DMS153 treated with DMSO at 0.1 percent for 48 hours (cell line): ENCODE results near the gene PHC1.
"Not testable (repeated sequence)": the region's sequence is repeated elsewhere in the genome, so short reads cannot be mapped to it uniquely, and the experiment has no call there.

Experiments
- DNase-seq: peaks from one replicate; lab custom pipeline; 2025; ENCODE audit not compliant: unreplicated experiment; lab: John Stamatoyannopoulos, UW

PHC1 gene

GRCh38 chr12:8909752-8910151 is 4.6 kb upstream of the PHC1 start:
- DNase-seq: no peak

DNA sequence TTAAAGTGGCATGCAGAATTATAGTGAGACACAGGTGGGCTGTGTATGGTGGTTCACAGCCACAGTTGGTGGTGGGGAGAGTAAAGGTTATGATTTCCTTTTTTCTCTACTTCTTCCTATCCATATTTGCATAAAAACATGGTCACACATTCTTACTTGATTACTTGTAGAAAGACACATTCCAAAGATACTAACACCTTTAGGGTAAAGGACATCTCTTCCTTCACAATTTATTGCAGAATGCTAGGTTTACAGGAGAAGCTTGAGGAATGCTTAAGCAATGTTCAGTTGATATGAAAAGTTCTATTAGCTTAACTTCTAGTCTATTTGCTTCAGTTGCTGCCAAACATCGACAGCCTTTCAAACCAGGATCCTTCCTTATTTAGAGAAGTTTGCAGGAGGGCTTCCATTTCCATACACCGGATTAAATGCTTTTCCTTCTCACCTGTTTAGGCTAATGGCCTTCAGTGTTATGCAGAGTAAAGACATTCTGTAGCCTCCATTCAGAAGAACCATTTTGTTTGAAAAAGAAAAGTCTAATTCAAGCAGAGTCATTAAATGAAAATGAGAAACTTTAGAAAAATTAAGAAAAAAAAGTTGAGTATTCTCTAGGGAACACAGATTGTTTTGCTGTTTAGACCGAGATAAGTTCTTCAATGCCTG is 2.6 kb upstream of the PHC1 start:
- DNase-seq: no peak

DNA sequence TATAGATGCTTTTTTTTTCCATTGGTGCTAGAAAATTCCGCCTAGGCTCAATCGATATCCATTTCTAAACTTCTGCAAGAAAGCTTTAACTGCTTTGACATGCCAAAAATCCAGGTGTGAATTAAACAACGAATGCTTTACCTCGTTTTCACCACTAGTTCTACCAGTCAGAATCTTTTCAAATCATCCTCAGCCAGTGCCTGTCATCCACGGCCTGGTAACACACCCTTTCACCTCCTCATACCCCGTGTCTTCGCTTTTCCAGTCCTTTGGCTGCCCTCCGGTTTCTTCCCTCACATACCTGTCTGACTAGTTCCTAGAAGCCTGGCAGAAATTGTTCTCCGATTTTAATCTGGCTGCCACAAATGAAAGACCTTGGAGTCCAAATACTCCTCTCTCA is 1.4 kb upstream of the PHC1 start:
- DNase-seq: peak; percentile 21

- DNase-seq: peak; percentile 51
Observed at GRCh38 chr12:8913702-8914032, 642 bp upstream of the PHC1 start.

DNA sequence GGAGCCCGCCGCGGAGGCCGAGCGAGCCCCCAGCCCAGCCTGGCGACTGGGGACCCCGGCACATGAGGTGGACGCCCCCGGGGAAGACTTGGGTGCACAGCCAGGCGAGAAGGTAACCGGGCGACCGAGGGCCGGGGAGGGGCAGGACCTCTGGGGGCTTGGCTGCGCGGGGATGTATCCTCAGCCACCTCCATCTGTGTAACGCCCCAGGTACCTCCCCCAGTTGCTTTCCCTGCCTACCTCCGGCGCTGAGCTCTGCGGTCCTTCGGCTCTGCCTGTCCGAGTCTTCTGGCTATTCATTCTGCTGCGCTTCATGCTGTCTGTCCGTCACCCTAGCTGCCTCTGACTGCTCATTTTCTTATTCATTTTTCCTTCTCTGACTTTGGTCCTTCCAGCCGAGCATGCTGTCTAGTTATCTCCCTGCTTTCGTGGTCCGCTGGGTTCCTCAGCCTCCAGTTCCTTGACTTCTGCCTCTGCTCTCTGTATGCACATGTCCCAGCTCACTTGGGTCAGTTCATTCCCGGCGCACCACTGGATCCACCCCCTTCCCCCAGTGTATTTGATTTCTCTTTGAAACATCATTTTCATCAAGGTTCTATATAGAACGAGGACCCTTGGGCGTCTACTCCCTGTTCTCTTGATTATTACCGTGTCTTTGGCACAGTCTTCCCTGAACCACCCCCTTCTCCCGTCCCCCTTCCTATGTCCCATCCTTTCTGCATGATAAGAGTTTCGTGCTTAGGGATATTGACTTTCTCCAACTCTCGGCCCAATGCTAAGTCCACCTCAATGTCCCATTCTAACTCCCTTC is 612 bp downstream of the PHC1 start:
- peak; percentile 3 for DNase-seq

DNA sequence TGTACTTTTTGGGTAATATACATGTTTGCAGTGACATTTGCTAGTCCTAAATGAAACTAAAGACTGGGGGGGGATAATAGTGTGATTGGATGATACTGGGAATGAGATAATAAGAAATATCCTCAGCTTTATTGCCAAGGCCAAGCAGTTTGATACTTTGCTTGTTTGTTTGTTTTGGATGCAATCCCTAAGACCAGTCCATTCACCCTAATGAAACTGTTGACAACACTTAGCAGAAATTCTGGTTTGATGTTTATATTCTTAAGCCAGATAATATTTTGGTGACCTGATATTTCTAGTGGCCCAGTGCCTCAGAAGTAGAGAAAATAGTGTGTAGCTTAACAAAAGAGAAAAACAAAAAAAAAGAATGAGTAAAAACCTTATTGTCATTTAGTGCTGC is 1.8 kb downstream of the PHC1 start:
- no peak for DNase-seq

- no peak for DNase-seq
Observed at GRCh38 chr12:8917031-8917430, 2.7 kb downstream of the PHC1 start.

- DNase-seq: no peak
Observed at GRCh38 chr12:8917751-8918150, 3.4 kb downstream of the PHC1 start.

GRCh38 chr12:8919643-8920042 is 5.3 kb downstream of the PHC1 start:
- not testable (repeated sequence) for DNase-seq

- no peak for DNase-seq
Observed at GRCh38 chr12:8922544-8922943, 8.2 kb downstream of the PHC1 start.

GRCh38 chr12:8930655-8931323 is 16.5 kb downstream of the PHC1 start:
- not testable (repeated sequence) for DNase-seq

GRCh38 chr12:8932464-8932863 is 18.2 kb downstream of the PHC1 start:
- DNase-seq: not testable (repeated sequence)

DNA sequence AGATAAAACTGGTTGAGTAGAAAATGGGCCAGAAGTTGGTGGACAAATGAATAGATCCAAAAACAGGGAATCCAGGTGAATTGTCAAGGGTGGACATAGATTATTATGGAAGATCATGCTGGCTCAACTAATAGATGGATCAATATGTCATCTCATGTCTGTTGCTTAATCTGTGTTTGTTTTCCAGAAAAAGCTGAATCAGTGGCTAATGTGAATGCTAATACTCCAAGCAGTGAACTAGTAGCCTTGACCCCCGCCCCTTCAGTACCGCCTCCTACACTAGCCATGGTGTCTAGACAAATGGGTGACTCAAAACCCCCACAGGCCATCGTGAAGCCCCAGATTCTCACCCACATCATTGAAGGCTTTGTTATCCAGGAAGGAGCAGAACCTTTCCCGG is 19.8 kb downstream of the PHC1 start:
- DNase-seq: not testable (repeated sequence)

DNA sequence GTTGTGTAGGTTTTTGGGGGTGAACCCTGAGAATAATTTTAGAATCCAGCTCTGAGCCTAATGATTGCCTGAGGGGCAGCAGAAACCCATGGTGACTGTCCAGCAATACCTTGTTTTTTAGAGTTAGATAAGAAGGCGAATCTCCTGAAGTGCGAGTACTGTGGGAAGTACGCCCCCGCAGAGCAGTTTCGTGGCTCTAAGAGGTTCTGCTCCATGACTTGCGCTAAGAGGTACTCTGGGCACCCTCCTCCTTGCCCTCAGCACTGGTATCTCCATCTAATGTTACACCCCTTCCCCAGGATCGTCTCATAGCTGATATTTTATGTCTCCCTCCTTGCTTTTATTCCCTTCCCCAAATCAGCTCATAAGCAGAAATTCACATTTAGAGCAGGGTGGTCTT is 22.4 kb downstream of the PHC1 start:
- no peak for DNase-seq

GRCh38 chr12:8937842-8938442 is 23.6 kb downstream of the PHC1 start:
- not testable (repeated sequence) for DNase-seq

DNA sequence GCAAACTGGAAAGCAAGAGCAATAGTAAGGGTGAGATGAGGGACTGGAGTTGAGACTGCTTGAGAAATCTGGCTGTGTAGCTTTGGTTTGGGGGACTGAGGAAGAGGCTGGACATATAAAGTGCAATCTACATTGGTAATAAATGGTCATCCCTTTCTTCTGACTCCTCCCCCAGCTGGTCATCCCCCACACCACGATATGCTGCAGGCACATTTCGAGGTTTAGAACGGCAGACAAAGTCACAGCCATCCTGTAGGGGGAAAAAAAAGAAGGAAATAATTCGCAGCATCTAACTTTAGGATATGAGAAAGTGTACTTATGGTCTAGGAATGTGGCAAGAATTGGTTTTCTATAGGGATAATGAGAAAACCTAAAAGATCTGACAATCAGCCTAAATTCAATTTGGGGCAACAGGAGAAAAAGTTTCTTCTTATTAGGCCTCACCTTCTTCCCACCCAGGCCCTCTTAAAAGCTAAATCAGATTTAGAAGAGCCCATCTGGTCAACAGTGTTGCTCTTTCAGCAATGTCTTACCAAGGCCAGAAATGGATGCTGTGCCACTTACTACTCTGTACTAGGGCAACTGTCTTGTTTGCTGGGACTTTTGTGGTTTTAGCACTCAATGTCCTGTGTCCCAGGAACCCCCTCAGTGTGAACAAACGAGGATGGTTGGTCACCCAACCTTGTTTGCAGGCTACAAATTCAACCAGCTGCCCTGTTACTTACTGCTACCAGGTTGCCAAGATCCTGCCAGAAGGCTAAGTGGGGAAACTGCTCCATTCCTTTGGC is 27.6 kb downstream of the PHC1 start:
- no peak for DNase-seq

DNA sequence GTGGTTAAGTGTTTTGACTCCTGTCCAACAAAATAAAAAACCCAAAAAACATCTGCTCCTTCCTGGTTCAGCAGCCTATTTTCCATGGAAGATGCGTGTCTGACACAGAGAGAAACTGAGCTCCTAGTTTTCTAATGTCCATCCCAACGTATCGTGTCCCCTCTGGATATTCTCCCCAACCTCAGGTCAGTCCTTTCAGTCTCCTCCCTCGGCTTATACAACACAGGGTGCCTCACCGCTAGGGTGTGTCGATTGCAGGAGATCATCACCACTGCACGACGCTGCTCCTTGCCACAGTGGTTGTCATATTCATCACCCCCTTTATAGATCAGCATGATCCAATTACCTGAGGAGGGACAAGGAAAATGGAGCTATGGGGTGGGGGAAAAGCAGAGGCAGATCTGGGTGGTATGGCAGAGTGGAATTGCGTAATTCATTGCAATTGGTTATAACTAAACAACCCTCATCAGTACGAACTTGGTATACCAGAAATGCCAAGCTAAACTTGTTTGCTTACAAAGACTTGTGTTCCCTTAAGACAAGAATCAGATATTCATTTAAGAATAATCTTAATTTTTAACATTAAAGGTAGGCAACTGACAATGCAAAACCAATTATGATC is 29.4 kb downstream of the PHC1 start:
- DNase-seq: no peak

GRCh38 chr12:8946733-8947132 is 32.4 kb downstream of the PHC1 start:
- DNase-seq: no peak

GRCh38 chr12:8947737-8948136 is 33.4 kb downstream of the PHC1 start:
- DNase-seq: no peak

GRCh38 chr12:8948701-8949341 is 34.5 kb downstream of the PHC1 start:
- no peak for DNase-seq
